ENCODE data around the gene NUS1. TPM values are rescaled to one million over a fixed set of nuclear protein-coding genes. Genes with fewer than 3 reads are reported as not detected.

NUS1 gene
- total RNA-seq = 14.4 and 17.7 TPM in 2 replicates

DNA sequence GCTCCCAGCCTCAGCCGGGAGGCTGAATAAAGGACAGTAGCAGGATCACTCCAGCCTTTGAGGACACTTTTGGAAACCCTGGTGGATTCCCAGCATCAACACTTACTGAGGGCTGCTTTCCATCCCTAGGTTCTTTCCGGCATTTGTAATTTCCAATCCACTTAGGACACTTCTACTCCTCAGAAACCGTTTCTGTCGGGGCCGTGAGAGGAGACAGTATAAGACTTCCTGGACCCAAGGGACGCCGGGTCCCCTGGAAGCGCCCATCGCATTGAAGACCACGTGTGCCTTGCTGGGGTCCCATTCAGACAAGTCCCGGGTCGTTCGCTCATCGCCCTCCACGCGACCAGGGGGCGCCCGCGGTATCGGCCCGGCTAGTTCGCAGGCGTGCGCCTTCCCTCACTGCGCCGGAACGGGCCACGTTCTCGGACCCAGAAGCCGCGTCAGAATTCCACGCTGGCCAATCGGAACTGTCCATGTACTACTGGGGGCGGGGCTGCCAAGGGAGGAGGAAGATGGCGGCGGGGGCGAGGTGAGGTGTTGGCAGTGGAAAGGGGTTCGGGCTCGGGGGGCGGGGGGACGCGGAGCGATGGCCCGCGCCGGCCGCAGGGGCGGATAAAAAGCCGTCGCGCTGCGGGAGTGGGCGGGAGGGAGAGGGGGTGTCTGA is at the start of gene NUS1:
NUS1 (plus strand) TSS at position 479 of the 667 bp plus-strand sequence. CDS start 202 bp downstream, outside the sequence.

Other genes with a start within 250 kb of the NUS1 start
- gene ROS1, start 249.5 kb upstream of the NUS1 start, total RNA-seq = under 0.01 and 0.17 TPM in 2 replicates
- 48.2 and 52.6 TPM in 2 replicates for gene DCBLD1, start 192.8 kb upstream of the NUS1 start, total RNA-seq
- gene GOPC, start 73.0 kb upstream of the NUS1 start, total RNA-seq = 18.1 and 20.0 TPM in 2 replicates
- under 0.01 and 0.15 TPM in 2 replicates for gene SLC35F1, start 231.8 kb downstream of the NUS1 start, total RNA-seq